K562 (cell line): Measurements from ENCODE around the gene CYLD. TPM values are rescaled to one million over a fixed set of nuclear protein-coding genes. Genes with fewer than 3 reads are reported as not detected.

Experiments used
- CREB3 ChIP-seq: fragments of 450-650 bp; conservative IDR thresholded peaks from 2 replicates; pipeline ENCODE4 v1.6.1; 2016; ENCODE audit warnings: missing genetic modification characterization, low read depth, mild to moderate bottlenecking, missing compliant biosample characterization, moderate library complexity
- ELK1 ChIP-seq: sonication (generic); formaldehyde crosslinking; IDR thresholded peaks from 2 replicates; pipeline ENCODE4 v1.8.1; 2022; ENCODE audit warnings: missing genetic modification reagents
- HDAC2 ChIP-seq: fragments of 450-650 bp; IDR thresholded peaks from 2 replicates; pipeline ENCODE4 v1.6.1; 2016; ENCODE audit warnings: mild to moderate bottlenecking
- IRF1 ChIP-seq: sonication (generic); formaldehyde crosslinking; IDR thresholded peaks from 2 replicates; pipeline ENCODE4 v1.8.0; 2022; ENCODE audit warnings: missing genetic modification reagents, mild to moderate bottlenecking, borderline replicate concordance
- L3MBTL2 ChIP-seq: fragments of 450-650 bp; IDR thresholded peaks from 2 replicates; pipeline ENCODE4 v1.6.1; 2016; ENCODE audit warnings: mild to moderate bottlenecking, moderate library complexity
- MYC ChIP-seq, 2 experiments: fragments of 250-450 bp in 1 of 2; sonication (Bioruptor Pico) in 1 of 2; IDR thresholded peaks; 2 replicates each; pipeline versions ENCODE4 v1.5.1 to v1.6.1; 2012 to 2021; ENCODE audit warnings: low read depth in 2 of 2, borderline replicate concordance in 1 of 2, improper control_type of control experiment in 1 of 2, low read length in 1 of 2, mild to moderate bottlenecking in 1 of 2, moderate library complexity in 1 of 2
- POLR2A ChIP-seq: fragments of 450-650 bp; conservative IDR thresholded peaks from 2 replicates; pipeline ENCODE4 v1.6.1; 2016
- RCOR1 ChIP-seq, 2 experiments: IDR thresholded peaks; 2 replicates each; pipeline ENCODE4 v1.6.1; 2012; ENCODE audit warnings: low read depth in 2 of 2, low read length in 2 of 2, borderline replicate concordance in 1 of 2, improper control_type of control experiment in 1 of 2
- SRSF9 ChIP-seq: fragments of 200-400 bp; formaldehyde crosslinking; IDR thresholded peaks from 2 replicates; pipeline ENCODE4 v1.6.1; 2017; ENCODE audit warnings: low read depth, low read length, borderline replicate concordance
- ZBTB49 ChIP-seq: sonication (generic); formaldehyde crosslinking; IDR thresholded peaks from 2 replicates; pipeline ENCODE4 v1.8.0; 2022; ENCODE audit warnings: missing genetic modification reagents, mild to moderate bottlenecking, borderline replicate concordance
- ZHX1 ChIP-seq: fragments of 150-350 bp; conservative IDR thresholded peaks from 2 replicates; pipeline ENCODE4 v1.6.1; 2014; ENCODE audit warnings: low read length
- ZNF277 ChIP-seq: fragments of 250-450 bp; sonication (Bioruptor Pico); IDR thresholded peaks from 2 replicates; pipeline ENCODE4 v1.8.0; 2022; ENCODE audit warnings: inconsistent platforms, mild to moderate bottlenecking, moderate library complexity, borderline replicate concordance
- ZNF395 ChIP-seq: fragments of 200-800 bp; sonication (Bioruptor generic); IDR thresholded peaks from 2 replicates; pipeline ENCODE4 v1.6.1; 2017; ENCODE audit warnings: missing genetic modification characterization, missing compliant biosample characterization
- ZNF589 ChIP-seq: fragments of 200-800 bp; sonication (Bioruptor generic); IDR thresholded peaks from 2 replicates; pipeline ENCODE4 v1.6.1; 2016; ENCODE audit warnings: low read depth, missing genetic modification characterization, missing compliant biosample characterization
- polyA plus RNA-seq, 8 experiments: library from polyadenylated mRNA; depleted of rRNA in 4 of 8; stranded (reverse) in 5 of 8; unstranded in 3 of 8; fragments of >200 nt; fragmentation: Nextera tagmentation in 2 of 8; fragmentation: Illumina TruSeq in 1 of 8; extraction: Ambion mirVana in 2 of 8; extraction: Trizol in 1 of 8; gene quantifications; 2 replicates each; pipeline versions ENCODE4 v1.2.1 to v1.2.3, GENCODE V29; 2011 to 2014; ENCODE audit warnings: inconsistent platforms in 1 of 8, missing spikeins in 1 of 8
- total RNA-seq, 7 experiments: library from RNA; depleted of rRNA in 6 of 7; stranded (reverse); fragments of >200 nt in 6 of 7; fragmentation: Illumina TruSeq in 2 of 7; extraction: Trizol in 2 of 7; gene quantifications; 2 replicates each; pipeline versions ENCODE4 v1.2.1 to v1.2.3, GENCODE V29; 2011 to 2021; ENCODE audit warnings: low replicate concordance in 1 of 7

CYLD gene
- total and polyA plus RNA-seq, 9 of the 15 experiments (the other 6 are each of a cell fraction or from before 2014, with no cell fraction given), result 3.4 to 7.4 (median 5.3) TPM

- no peak for TF ChIP-seq ELK1 (CRISPR knock-in tag)
- TF ChIP-seq ZNF277 (CRISPR knock-in tag), result no peak
- 0 out of 4 replicates have a peak, but pooled peaks of 1 of the 2 experiments have one; percentile 23 for TF ChIP-seq RCOR1 (IDR thresholded peaks at IDR 0.05; ENCODE audit: borderline replicate concordance in 1 of 2, low read depth in 2 of 2, low read length in 2 of 2)
- no peak for TF ChIP-seq SRSF9
- TF ChIP-seq CREB3 (tag), result no peak
- TF ChIP-seq ZNF589 (CRISPR knock-in tag), result peak; percentile 70; the same call in 1 of the 2 replicates
- no peak for TF ChIP-seq ZBTB49 (CRISPR knock-in tag)
- TF ChIP-seq ZHX1, result no peak
- TF ChIP-seq IRF1 (CRISPR knock-in tag), result no peak
- no peak for TF ChIP-seq HDAC2
- TF ChIP-seq ZNF395, result no peak
- peak; percentile 97 for TF ChIP-seq L3MBTL2
- peak; percentile 62; the same call in 1 of the 2 replicates for TF ChIP-seq MYC (IDR thresholded peaks at IDR 0.05; ENCODE audit: low read depth, low read length)
- no peak for TF ChIP-seq MYC (CRISPR knock-in tag; IDR thresholded peaks at IDR 0.05; ENCODE audit: borderline replicate concordance, low read depth)
- TF ChIP-seq POLR2A, result no peak
Observed at GRCh38 chr16:50699326-50700159, 42.3 kb upstream of the CYLD start (continued).
